Measurements from ENCODE around the gene RACGAP1. TPM values are rescaled to one million over a fixed set of nuclear protein-coding genes. Genes with fewer than 3 reads are reported as not detected.
A peak's percentile ranks its signal among the peaks of the same experiment; 100 is the strongest.

The RACGAP1 gene
- total and polyA plus RNA-seq, 2 experiments from 2014 or later: 19.0 to 52.8 TPM

- TF ChIP-seq ZNF462 (CRISPR knock-in tag; IDR thresholded peaks at IDR 0.05): no peak
Observed at GRCh38 chr12:50041962-50042361, 16.7 kb upstream of the RACGAP1 start (continued).

GRCh38 chr12:50041062-50041860 lies 16.0 kb upstream of the RACGAP1 start:
- H3K4me3 ChIP-seq: no peak overlapping the region
- Mint-ChIP-seq H3K4me1 (no peaks in the 10 kb centered on the region; the same call in 2 of the 3 replicates), H3K36me3 (ENCODE audit: low read depth) (no peaks in the 10 kb centered on the region), H3K4me3 (no peak overlapping the region), H3K9me3 (no peaks in the 10 kb centered on the region), H3K27me3 (ENCODE audit: insufficient read depth, low read depth, poor library complexity) (peaks cover 11% of the 10 kb centered on the region), H3K27ac (no peak overlapping the region)
- no peak overlapping the region for H3K27ac ChIP-seq (ENCODE audit: low read depth)
- H2AFZ ChIP-seq: no peak overlapping the region
- no peak for TF ChIP-seq REST (IDR thresholded peaks at IDR 0.05; ENCODE audit: unreplicated experiment)
- no peak for TF ChIP-seq ZNF114 (CRISPR knock-in tag; IDR thresholded peaks at IDR 0.05)
- TF ChIP-seq STAT1 (IDR thresholded peaks at IDR 0.05; ENCODE audit: unreplicated experiment): no peak
- no peaks in the 10 kb centered on the region for H3K36me3 ChIP-seq (ENCODE audit: insufficient read depth)
- H3K4me2 ChIP-seq: no peak overlapping the region
- no peaks in the 10 kb centered on the region for H3K79me2 ChIP-seq (replicated peaks; ENCODE audit: insufficient read depth)
- peak; percentile 11; the same call in 1 of the 3 replicates for ATAC-seq
- peaks cover 8% of the 10 kb centered on the region; the same call in 1 of the 2 replicates for H3K27me3 ChIP-seq (ENCODE audit: insufficient read depth)
- no peaks in the 10 kb centered on the region for H3K4me1 ChIP-seq (ENCODE audit: insufficient read depth)
- DNase-seq (ENCODE audit: low spot score): no peak
- no peaks in the 10 kb centered on the region for H3K9me2 ChIP-seq (ENCODE audit: insufficient read depth)
- no peaks in the 10 kb centered on the region for H4K20me1 ChIP-seq (replicated peaks; ENCODE audit: insufficient read depth)
- H3F3A ChIP-seq (replicated peaks; ENCODE audit: low read depth): no peaks in the 10 kb centered on the region

Data from GM23338 (cell line).